NCI-H345 treated with DMSO at 0.1 percent for 48 hours (cell line): ENCODE results near the gene SPATA31A5.
"Not testable (repeated sequence)": the region's sequence is repeated elsewhere in the genome, so short reads cannot be mapped to it uniquely, and the experiment has no call there.

Source experiments
- DNase-seq: peaks from one replicate; lab custom pipeline; 2025; ENCODE audit not compliant: unreplicated experiment; lab: John Stamatoyannopoulos, UW

SPATA31A5 gene

GRCh38 chr9:60914107-60914506 lies at the start of gene SPATA31A5:
SPATA31A5 (plus strand) TSS chr9:60914407; CDS start chr9:60914436, 29 bp downstream.
- DNase-seq, result not testable (repeated sequence)

GRCh38 chr9:60962990-60963350 lies 48.8 kb downstream of the SPATA31A5 start:
- DNase-seq, result not testable (repeated sequence)

- DNase-seq, result not testable (repeated sequence)
Observed at GRCh38 chr9:60966382-60966781, 52.2 kb downstream of the SPATA31A5 start.
